HK-2 (cell line): ENCODE measurements around the gene RIPPLY2.
"Not testable (repeated sequence)": the region's sequence is repeated elsewhere in the genome, so short reads cannot be mapped to it uniquely, and the experiment has no call there.

Experiments
- DNase-seq: peaks from one replicate; pipeline ENCODE4 v3.0.0-alpha.2; 2018; ENCODE audit not compliant: unreplicated experiment

Gene RIPPLY2

GRCh38 chr6:83853178-83854000 is at the start of gene RIPPLY2:
Gene RIPPLY2 (plus strand): TSS chr6:83853360. CDS start chr6:83853417, 57 bp downstream.
- peak; percentile 48 for DNase-seq

- DNase-seq: not testable (repeated sequence)
These were observed 49.7 kb upstream of the RIPPLY2 start for GRCh38 chr6:83803492-83803891.

DNA sequence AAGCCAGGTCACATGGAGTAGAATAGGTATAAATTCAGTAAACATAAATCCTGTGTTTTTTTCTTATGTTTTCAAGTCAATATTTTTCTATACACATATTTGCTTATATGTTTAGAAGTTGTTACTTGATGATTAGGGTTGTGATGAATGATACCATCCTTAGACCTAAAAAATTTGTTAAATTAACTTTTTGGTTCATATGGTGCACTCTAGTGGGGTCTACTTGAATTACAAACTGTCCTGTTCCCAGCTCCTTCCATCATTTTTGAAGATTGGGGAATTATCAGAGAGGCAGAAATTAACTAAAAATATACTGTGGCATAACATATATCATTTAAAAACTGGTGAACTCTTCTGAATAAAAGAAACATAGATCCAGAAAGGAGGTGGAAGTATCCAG is 48.3 kb upstream of the RIPPLY2 start:
- no peak for DNase-seq

DNA sequence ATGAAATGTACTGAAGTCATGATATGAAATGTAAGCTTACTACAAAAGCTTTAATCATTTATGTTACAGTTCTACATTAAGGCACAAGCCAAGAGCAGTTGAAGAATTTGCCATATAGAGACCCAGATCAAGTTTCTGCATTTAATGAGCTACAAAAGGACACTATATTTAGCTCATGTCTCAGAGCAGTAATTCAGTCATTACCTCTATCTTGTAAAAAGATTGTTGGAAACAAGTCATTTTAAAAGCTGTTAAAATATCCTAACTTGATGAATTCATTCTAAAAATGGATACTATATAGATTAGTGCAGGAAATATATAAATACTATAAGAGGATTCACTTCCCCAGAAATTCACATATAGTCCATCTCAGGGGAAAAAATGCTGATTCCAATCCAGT is 45.2 kb upstream of the RIPPLY2 start:
- DNase-seq: no peak

DNA sequence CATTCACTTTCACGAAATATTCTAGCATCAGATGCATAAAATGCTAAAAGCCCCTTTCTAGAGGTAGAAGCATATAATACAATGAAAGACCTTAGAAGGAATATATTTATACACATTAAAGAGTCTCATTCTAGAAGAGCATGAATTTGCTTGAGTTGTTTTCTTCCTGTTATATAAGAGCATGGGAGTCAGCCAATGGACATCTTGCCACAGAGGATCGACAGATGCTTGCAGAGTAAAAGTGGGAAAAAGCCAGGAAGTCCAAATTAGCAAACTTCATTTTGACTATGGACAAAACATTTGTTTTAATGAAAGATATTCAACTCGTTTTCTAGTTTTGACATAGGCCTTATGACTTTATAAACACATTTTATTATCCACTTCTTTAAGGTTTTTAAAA is 44.2 kb upstream of the RIPPLY2 start:
- DNase-seq: no peak

- DNase-seq: no peak
These were observed 40.6 kb upstream of the RIPPLY2 start for GRCh38 chr6:83812595-83812994.

- DNase-seq: no peak
These were observed 37.4 kb upstream of the RIPPLY2 start for GRCh38 chr6:83815631-83816272.

DNA sequence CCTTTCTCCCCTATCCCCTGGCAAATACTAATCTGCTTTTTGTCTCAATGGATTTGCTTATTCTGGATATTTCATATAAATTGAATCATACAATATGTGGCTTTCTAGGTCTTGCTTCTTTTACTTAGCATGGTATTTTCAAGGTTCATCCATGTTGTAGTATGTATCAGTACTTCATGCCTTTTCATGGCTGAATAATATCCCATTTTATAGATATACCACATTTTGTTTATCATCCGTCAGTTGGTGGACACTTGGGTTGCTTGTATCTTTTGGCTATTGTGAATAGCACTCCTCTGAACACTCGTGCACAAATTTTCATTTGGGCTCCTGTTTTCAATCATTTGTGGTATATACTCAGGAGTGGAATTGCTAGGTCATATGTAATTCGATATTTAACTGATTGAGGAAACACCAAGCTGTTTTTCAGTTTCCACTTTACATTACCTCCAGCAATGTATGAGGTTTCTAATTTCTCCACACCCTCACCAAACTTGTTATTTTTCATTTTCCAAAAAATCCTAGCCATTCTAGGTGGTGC is 30.5 kb upstream of the RIPPLY2 start:
- no peak for DNase-seq

- no peak for DNase-seq
These were observed 28.8 kb upstream of the RIPPLY2 start for GRCh38 chr6:83824388-83824801.

DNA sequence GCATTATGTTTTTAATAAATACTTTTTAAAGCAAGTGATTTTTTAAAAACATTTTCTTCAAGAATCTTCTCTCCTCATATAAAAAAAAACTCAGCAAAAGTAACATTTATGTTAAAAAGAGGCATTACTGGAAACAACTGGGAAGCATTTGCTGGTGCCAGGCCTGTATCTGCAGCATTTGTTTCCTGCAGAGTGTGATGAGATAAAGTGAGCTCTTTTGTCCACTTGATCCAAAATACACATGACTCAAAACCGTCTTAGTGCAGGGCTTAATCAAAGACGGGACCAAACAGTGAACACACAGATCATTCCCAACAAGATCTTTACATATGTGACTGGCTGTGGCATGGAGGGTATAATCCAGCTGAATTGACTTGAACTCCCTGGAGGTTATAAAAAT is 28.3 kb upstream of the RIPPLY2 start:
- no peak for DNase-seq

- DNase-seq: peak; percentile 14
These were observed 26.1 kb upstream of the RIPPLY2 start for GRCh38 chr6:83827050-83827449.

- DNase-seq: no peak
These were observed 14.4 kb upstream of the RIPPLY2 start for GRCh38 chr6:83838727-83839126.

- no peak for DNase-seq
These were observed 9.0 kb upstream of the RIPPLY2 start for GRCh38 chr6:83844170-83844569.

- no peak for DNase-seq
These were observed 6.9 kb upstream of the RIPPLY2 start for GRCh38 chr6:83846291-83846690.

DNA sequence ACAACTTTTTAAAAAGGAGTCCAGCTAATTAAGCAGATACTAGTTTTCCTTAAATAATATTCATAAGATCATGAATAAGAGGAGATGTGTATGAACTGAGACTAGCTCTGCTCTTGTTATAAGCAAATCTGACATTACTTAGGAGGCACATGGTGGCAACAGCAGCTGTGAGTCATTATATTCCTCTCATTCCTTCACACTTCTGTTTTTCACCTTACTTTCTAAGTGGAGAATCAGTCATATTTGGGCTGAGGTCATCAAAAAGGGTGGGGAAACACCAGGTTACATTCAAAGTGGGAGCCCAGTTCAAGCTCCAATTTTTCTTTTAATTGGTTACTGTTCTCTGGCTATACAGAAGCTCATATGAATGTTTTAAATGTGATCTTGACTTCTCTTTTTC is 6.0 kb upstream of the RIPPLY2 start:
- DNase-seq: no peak

DNA sequence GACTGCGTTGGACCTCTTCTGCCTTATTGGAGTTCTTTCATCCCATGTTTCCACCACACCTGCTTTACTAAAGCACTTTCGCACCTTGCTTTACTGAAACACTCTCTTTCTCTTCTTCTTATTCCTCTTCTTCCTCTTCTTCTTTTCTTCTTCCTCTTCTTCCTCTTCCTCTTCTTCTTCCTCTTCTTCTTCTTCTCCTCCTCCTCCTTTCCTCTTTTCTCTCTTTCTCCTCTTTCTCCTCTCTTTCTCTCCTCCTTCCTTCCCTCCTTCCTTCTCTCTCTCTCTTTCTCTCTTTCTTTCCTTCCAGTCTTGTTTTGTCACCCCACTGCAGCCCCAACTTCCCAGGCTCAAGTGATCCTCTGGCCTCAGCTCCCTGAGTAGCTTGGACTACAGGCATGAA is 4.0 kb upstream of the RIPPLY2 start:
- no peak for DNase-seq

GRCh38 chr6:83849610-83850009 is 3.5 kb upstream of the RIPPLY2 start:
- no peak for DNase-seq

GRCh38 chr6:83852528-83853177 is 507 bp upstream of the RIPPLY2 start:
- no peak for DNase-seq

- DNase-seq: no peak
These were observed 891 bp downstream of the RIPPLY2 start for GRCh38 chr6:83854001-83854501.

DNA sequence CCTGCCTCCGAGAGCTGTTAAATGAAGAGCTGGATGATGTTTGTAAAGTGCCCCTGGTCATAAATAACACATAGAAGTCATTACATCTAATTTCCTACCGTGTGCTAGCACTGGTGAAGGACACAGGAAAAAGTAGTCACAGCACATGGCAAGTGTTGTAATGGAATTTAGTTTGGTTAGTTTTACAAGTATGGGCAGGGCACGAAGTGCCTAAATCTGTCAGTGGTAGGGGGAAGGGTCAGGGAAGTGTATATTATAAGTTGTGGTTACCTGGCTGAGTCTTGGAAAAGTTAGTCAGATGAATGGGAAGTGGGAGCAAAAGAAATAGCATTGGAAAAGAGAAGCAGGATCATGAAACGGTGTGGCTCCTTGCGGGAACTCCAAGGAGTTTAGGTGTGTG is 1.6 kb downstream of the RIPPLY2 start:
- DNase-seq: no peak

- DNase-seq: peak; percentile 94
These were observed 6.5 kb downstream of the RIPPLY2 start, which contains the start of gene CYB5R4 for GRCh38 chr6:83859410-83860358. Gene CYB5R4 (plus strand): TSS chr6:83859689. CDS start chr6:83859783, 94 bp downstream.
